Rectal smooth muscle tissue (tissue), 1 donor: Measurements from ENCODE around the gene JAKMIP3.

Experiments used
- H3K27ac ChIP-seq: one replicate; pipeline ENCODE4 v1.7.0; 2013; ENCODE audit warnings: low read depth, low read length, inconsistent platforms
- H3K27me3 ChIP-seq: one replicate; pipeline ENCODE4 v1.7.0; 2013; ENCODE audit warnings: low read length; ENCODE audit not compliant: control insufficient read depth, insufficient read depth
- H3K36me3 ChIP-seq: one replicate; pipeline ENCODE4 v1.7.0; 2013; ENCODE audit warnings: low read length; ENCODE audit not compliant: control insufficient read depth, insufficient read depth
- H3K4me1 ChIP-seq: one replicate; pipeline ENCODE4 v1.7.0; 2013; ENCODE audit warnings: low read length; ENCODE audit not compliant: control insufficient read depth, insufficient read depth
- H3K4me3 ChIP-seq: one replicate; pipeline ENCODE4 v1.7.0; 2013; ENCODE audit warnings: low read length
- H3K9ac ChIP-seq: one replicate; pipeline ENCODE4 v1.7.0; 2013; ENCODE audit warnings: low read length

The JAKMIP3 gene

DNA sequence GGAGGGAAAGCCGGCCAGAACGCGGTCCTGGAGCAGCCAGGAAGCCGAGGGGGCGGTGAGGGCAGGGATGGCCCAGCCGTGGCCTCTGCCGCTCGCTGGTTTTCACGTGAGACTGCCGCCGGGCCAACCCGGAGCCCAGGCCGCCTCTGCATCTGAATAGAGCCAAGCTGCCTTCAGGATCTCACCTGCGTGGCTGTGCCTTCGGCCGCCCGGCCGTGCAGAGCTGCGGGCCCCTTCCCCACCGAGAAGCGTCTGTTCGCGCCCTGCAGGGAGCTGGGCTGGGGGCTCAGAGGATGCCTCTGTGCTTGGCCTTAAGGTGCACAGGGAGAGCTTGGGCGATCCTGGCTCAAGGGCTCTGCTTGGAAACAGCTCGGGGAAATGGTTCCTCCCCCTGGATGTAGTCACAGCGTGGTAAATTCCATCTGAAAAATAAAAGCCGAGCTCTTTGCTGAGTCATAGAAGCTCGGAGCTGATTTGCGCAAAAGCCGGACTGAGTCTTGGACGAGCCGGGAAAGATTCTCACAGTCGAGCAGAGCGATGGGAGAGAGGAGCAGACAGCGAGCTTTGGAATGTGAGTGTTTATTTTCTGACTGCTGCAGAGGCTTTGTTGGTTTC lies at the start of gene JAKMIP3:
JAKMIP3 (plus strand) TSS at position 456 of the 615 bp plus-strand sequence. CDS start 38,863 bp downstream, outside the sequence.
- H3K27ac ChIP-seq: peak within 1 kb of the TSS; percentile 67
- peaks cover 7% of the 10 kb centered on the region for H3K4me1 ChIP-seq
- no peak within 1 kb of the TSS for H3K9ac ChIP-seq
- H3K4me3 ChIP-seq: peak within 1 kb of the TSS; percentile 57
- H3K36me3 ChIP-seq: no peaks in the 10 kb centered on the region
- no peaks in the 10 kb centered on the region for H3K27me3 ChIP-seq

DNA sequence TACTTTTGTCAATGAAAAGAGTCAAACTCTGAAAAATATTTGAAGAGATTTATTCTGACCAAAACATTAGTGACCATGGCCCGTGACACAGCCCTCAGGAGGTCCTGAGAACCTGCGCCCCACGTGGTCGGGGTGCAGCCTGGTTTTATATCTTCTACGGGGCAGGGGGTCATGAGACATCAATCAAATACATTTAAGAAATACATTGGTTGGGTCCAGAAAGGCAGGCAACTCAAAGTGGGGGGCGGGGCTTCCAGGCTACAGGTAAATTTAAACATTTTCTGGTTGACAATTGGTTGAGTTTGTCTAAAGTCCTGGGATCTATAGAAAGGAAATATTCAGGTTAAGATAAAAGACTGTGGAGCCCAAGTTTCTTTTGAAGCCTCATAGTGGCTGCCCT lies 49.2 kb upstream of the JAKMIP3 start:
- H3K27ac ChIP-seq: no peak overlapping the region
- H3K4me3 ChIP-seq: no peak overlapping the region
- H3K36me3 ChIP-seq: no peaks in the 10 kb centered on the region
- peaks cover under 1% of the 10 kb centered on the region for H3K4me1 ChIP-seq
- no peaks in the 10 kb centered on the region for H3K27me3 ChIP-seq
- H3K9ac ChIP-seq: no peak overlapping the region

DNA sequence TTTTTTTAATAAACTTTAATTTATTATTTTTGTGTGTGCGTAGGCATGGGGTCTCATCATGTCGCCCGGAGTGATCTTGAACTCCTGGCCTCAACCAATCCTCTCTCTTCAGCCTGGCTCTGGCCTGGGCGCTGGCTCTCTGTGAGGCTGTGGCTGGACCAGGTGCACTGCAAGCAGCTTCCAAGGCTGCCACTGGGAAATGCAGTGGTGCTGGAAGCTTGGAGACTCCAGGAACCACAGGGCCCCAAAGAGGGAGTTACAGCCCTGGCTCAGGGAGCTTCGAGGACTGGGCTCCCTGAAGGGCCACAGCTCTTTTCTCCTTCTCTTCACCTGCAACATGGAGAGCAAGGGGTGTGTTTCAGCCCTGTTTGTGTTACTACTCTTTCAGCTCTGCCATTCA lies 47.3 kb upstream of the JAKMIP3 start:
- Histone ChIP-seq H3K4me3 (no peak overlapping the region), H3K4me1 (peaks cover 4% of the 10 kb centered on the region), H3K9ac (no peak overlapping the region), H3K36me3 (no peaks in the 10 kb centered on the region), H3K27me3 (peaks cover 2% of the 10 kb centered on the region), H3K27ac (no peak overlapping the region)

DNA sequence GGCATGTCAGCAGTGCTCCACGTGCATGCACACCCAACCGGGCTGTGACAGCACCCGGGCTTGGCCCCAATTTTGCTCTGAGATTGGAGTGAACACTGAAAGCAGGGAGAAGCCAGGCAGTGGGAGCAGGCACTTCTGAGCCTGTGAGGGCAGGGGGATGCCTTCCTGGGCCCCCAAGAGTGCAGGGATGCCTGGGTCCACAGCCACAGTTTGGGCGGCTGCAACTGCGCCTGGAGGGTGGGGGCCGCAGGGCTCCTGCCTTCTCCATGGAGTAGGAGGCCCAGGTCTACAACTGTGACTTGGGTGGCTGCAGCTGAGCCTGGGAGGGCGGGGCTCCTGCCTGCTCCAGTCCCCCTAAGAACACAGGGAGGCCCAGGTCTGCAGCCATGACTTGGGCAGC lies 46.4 kb upstream of the JAKMIP3 start:
- H3K4me3 ChIP-seq: no peak overlapping the region
- H3K27me3 ChIP-seq: peaks cover 6% of the 10 kb centered on the region
- H3K9ac ChIP-seq: no peak overlapping the region
- peaks cover 4% of the 10 kb centered on the region for H3K4me1 ChIP-seq
- H3K27ac ChIP-seq: no peak overlapping the region
- no peaks in the 10 kb centered on the region for H3K36me3 ChIP-seq

DNA sequence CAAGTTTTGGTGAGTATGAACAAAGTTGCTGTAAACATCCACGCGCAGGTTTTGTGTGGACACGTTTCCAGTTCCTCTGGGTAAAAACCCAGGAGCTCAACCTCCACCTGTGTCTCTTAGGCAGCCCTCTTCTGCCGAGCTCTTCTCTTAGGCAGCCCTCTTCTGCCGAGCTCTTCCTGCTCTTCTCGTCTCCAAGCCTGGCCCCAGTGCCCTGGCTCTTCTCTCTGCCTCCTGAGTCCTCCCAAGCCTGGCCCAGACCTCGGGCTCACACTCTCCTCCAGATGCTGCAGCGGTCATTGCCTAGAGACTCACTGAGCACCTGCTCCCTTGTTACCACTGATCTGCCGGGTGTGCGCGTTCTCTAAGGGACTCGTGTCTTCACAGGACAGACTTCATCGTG lies 45.3 kb upstream of the JAKMIP3 start:
- H3K27ac ChIP-seq: no peak overlapping the region
- no peak overlapping the region for H3K4me3 ChIP-seq
- H3K36me3 ChIP-seq: no peaks in the 10 kb centered on the region
- no peak overlapping the region for H3K9ac ChIP-seq
- peaks cover 6% of the 10 kb centered on the region for H3K27me3 ChIP-seq
- peaks cover 4% of the 10 kb centered on the region for H3K4me1 ChIP-seq

DNA sequence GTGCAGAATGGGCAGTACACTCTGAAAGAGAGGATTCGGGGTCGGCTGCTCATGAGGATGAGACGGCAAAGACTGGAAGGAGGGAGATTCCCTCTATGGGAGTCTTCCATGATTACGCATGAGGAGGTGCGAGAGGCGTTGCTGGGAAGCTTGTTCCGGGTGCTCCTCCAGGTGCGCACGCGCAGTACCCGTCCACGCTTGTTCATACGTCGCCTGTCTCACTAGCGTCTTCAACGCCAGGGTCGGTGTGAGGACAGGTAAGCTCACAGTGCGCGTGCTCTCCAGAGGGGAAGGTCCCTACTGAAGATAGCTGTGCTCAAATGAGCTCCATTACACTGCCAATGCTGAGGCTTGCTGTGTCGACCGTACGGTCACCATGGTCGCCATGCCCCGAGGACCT lies 44.7 kb upstream of the JAKMIP3 start:
- H3K27me3 ChIP-seq: peaks cover 6% of the 10 kb centered on the region
- H3K9ac ChIP-seq: no peak overlapping the region
- peaks cover 4% of the 10 kb centered on the region for H3K4me1 ChIP-seq
- H3K4me3 ChIP-seq: no peak overlapping the region
- no peak overlapping the region for H3K27ac ChIP-seq
- no peaks in the 10 kb centered on the region for H3K36me3 ChIP-seq

DNA sequence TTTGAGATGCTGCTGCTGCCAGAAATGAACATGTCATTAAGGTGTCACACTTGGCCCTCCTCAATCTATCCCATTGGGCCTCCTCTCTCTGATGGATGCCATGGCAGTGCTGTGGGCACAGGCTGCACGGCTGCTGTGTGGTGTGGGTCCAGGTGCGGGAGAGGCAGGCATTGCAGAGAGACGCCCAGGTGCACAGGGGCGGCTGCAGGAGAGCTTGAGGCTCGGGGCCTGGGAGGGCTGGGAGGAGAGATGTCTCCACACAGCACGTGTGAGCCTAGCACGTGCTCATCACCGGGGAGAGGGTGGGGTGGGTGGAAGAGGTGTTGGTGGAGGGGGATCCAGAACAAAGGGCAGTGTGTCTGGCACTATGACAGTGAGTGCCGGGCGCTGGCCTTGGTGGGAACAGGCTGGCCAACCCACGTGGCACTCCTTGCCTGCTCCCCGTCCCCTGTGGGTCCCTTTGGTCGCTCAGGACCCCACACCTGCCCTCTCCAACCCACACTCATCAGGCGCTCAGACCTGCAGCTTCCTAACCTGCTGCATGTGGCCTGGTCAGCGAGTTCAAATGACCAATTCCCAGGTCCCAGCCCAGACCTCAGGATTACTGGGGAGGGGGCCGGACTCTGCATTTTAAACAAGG lies 44.1 kb upstream of the JAKMIP3 start:
- no peak overlapping the region for H3K27ac ChIP-seq
- no peak overlapping the region for H3K9ac ChIP-seq
- H3K36me3 ChIP-seq: no peaks in the 10 kb centered on the region
- H3K4me3 ChIP-seq: no peak overlapping the region
- peaks cover 4% of the 10 kb centered on the region for H3K4me1 ChIP-seq
- H3K27me3 ChIP-seq: peaks cover 6% of the 10 kb centered on the region

DNA sequence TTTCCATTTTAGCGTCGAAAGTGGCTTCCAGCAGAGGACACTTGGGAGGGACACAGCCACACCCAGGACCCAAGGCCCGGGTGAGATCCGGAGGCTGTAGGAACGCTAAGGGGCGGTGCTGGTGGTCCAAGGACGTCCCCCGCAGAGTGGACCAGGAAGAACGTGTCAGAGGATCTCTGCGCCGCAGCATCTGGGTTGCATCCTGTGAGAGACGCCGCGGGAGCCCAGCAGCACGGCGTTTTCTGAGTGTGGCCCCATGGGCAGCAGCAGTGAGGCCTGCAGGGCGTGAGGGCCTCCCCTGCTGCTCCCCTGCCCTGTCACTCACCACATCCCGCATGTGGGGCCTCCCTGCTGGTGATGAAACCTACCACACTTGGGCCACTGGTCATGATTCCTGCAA lies 43.5 kb upstream of the JAKMIP3 start:
- Histone ChIP-seq H3K4me3 (no peak overlapping the region), H3K36me3 (no peaks in the 10 kb centered on the region), H3K27ac (no peak overlapping the region), H3K27me3 (peaks cover 6% of the 10 kb centered on the region), H3K4me1 (peaks cover 4% of the 10 kb centered on the region), H3K9ac (no peak overlapping the region)

DNA sequence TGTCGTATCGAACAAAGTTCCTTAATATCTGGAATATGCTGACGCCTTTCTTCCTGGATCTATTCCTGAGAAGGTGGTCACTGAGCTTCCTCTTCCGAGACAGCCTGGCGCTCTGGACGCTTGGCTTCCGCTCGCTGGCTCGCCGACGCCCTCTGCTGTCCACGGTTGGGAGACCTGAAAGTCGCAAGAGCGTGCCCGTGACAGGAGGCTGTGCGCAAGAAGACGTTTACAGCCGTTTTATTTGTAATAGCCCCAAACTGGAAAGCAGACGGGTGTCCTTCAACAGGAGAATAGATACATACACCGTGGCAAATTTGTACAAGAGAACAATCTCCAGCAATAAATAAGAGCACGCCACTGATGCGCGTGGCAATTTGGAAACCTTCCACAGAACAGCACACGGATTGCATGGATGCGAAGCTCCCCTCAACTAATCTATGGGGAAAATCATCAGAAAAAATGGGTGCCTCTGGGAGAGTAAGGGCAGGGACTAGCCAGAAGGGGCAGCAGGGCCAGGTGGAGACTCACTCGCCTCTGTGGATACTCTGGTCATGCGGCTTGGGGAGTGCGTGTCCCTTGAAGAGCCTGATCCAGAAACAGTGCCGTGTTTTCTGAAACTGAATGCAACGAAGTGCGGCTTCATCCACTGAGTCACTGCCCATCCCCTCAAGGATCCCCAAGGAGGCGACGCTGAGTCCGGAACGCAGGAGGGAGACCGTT lies 42.5 kb upstream of the JAKMIP3 start:
- Histone ChIP-seq H3K36me3 (no peaks in the 10 kb centered on the region), H3K9ac (no peak overlapping the region), H3K27ac (no peak overlapping the region), H3K4me1 (peaks cover 4% of the 10 kb centered on the region), H3K27me3 (peaks cover 6% of the 10 kb centered on the region), H3K4me3 (peak overlapping the region; percentile 63)

DNA sequence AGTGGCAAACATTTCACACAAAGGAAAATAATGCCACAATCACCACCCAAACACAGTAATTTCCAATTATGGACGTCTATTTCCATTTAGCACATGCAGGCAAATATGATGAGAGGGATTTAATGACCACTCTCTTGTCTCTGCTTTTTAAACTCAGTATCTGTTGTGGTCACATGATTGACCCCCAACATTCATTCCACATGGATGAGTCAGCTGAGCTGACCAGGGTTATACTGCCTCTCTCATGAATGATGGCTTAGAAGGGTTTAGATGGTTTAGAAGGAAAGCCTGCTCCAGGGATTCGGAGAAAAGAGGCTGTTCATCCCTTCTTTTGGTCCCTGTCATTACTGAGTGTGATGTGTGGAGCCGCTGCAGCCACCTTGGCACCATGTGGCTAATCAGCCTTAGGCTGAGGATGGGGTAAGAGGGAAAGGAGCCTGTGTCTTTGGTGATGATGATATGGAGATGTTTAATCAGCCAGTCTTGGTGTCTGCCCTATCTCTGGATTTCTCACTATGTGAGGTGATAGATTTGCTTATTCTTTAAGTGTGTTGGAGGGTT lies 38.2 kb upstream of the JAKMIP3 start:
- Histone ChIP-seq H3K4me3 (no peak overlapping the region), H3K36me3 (no peaks in the 10 kb centered on the region), H3K9ac (no peak overlapping the region), H3K27me3 (peaks cover 9% of the 10 kb centered on the region), H3K4me1 (peaks cover 4% of the 10 kb centered on the region), H3K27ac (no peak overlapping the region)

DNA sequence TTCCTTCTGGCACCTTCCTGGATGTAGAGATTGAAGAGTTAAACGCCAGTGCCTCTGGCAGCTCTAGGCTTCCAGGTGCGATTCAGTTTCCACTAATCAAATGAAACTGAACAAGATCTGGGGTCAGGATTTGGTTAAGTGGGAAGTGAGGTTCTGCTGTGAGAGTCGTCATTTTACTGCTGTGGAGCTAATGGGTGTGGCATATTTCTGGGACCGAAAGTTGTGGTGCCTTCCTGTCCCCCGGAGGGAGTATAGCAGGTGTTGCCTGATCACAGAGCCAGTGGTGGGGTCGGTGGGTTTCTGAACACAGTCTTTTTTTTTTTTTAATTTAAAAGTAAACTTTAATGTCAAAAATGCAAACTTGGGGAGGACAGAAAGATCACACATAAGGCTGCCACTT lies 37.0 kb upstream of the JAKMIP3 start:
- peaks cover 5% of the 10 kb centered on the region for H3K27me3 ChIP-seq
- no peaks in the 10 kb centered on the region for H3K36me3 ChIP-seq
- H3K4me1 ChIP-seq: no peaks in the 10 kb centered on the region
- H3K9ac ChIP-seq: no peak overlapping the region
- no peak overlapping the region for H3K4me3 ChIP-seq
- H3K27ac ChIP-seq: no peak overlapping the region

DNA sequence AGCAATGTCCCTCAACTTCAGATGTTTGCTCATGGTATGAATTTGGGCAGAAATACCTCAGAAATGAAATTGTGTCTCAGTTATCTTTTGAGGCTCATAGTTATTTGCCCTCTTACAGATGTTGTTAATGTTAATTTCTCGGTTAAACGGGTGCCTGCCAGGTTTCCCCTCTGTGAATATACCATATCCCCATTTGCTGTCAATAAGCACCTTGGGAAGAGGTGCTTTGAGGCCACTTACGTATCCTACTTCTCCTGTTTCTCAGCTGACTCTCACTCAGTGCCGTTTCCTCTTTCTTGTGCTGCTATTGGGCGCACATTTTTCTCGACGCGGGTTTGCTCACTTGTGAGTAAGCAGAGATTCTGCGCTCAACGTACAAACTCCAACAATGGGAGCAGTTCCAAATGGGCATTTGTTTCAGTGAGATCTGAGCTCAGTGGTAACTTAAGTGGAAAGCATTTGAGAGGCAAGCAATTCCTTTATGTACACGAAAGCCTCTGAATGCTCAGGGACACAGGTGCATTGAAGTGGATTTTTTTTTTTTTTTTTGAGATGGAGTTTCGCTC lies 34.8 kb upstream of the JAKMIP3 start:
- Histone ChIP-seq H3K27ac (no peak overlapping the region), H3K27me3 (peaks cover 8% of the 10 kb centered on the region), H3K9ac (no peak overlapping the region)

More for the DNA sequence above, 34.8 kb upstream of the JAKMIP3 start:
- Histone ChIP-seq H3K4me1 (no peaks in the 10 kb centered on the region), H3K4me3 (no peak overlapping the region), H3K36me3 (no peaks in the 10 kb centered on the region)
